HepG2 (cell line): ENCODE results near the gene TTLL13.

ENCODE experiments used
- ATF2 ChIP-seq: sonication (generic); formaldehyde crosslinking; IDR thresholded peaks from 2 replicates; pipeline ENCODE4 v1.4.0; 2020; ENCODE audit warnings: missing genetic modification reagents
- ZNF3 ChIP-seq: IDR thresholded peaks from 2 replicates; pipeline ENCODE4 v1.7.0; 2017; ENCODE audit warnings: inconsistent platforms
- TF ChIP-seq, protein P1 (sequence below): sonication (generic); formaldehyde crosslinking; IDR thresholded peaks from 2 replicates; pipeline ENCODE4 v1.4.0; 2020; ENCODE audit warnings: mild to moderate bottlenecking, missing genetic modification reagents, borderline replicate concordance
- TF ChIP-seq, protein P2 (sequence below): sonication (generic); formaldehyde crosslinking; IDR thresholded peaks from 2 replicates; pipeline ENCODE4 v1.5.1; 2020; ENCODE audit warnings: missing genetic modification reagents, mild to moderate bottlenecking, borderline replicate concordance

DNA sequence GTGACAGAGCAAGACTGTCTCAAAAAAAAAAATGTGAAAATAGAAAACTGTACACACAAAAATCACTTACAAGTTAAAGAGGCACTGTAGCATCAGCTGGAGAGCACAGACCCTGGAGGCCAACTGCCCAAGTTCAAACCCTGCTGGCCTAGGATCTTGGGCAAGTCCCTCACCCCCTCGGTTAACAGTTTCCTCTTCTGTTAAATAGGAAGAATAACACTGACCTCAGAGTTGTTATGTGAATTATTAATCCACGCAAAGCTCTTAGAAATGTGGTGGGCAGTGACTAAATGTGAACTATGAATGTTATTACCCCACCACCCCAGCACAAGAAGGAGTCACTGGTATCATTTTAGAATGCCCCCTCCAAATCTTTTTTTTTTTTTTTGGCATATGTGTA is 26.8 kb upstream of the TTLL13 start:
- TF ChIP-seq, protein P1, sequence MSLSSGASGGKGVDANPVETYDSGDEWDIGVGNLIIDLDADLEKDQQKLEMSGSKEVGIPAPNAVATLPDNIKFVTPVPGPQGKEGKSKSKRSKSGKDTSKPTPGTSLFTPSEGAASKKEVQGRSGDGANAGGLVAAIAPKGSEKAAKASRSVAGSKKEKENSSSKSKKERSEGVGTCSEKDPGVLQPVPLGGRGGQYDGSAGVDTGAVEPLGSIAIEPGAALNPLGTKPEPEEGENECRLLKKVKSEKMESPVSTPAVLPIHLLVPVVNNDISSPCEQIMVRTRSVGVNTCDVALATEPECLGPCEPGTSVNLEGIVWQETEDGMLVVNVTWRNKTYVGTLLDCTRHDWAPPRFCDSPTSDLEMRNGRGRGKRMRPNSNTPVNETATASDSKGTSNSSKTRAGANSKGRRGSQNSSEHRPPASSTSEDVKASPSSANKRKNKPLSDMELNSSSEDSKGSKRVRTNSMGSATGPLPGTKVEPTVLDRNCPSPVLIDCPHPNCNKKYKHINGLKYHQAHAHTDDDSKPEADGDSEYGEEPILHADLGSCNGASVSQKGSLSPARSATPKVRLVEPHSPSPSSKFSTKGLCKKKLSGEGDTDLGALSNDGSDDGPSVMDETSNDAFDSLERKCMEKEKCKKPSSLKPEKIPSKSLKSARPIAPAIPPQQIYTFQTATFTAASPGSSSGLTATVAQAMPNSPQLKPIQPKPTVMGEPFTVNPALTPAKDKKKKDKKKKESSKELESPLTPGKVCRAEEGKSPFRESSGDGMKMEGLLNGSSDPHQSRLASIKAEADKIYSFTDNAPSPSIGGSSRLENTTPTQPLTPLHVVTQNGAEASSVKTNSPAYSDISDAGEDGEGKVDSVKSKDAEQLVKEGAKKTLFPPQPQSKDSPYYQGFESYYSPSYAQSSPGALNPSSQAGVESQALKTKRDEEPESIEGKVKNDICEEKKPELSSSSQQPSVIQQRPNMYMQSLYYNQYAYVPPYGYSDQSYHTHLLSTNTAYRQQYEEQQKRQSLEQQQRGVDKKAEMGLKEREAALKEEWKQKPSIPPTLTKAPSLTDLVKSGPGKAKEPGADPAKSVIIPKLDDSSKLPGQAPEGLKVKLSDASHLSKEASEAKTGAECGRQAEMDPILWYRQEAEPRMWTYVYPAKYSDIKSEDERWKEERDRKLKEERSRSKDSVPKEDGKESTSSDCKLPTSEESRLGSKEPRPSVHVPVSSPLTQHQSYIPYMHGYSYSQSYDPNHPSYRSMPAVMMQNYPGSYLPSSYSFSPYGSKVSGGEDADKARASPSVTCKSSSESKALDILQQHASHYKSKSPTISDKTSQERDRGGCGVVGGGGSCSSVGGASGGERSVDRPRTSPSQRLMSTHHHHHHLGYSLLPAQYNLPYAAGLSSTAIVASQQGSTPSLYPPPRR (CRISPR knock-in tag) = no peak
- TF ChIP-seq ZNF3 (CRISPR knock-in tag) = no peak
- TF ChIP-seq ATF2 (CRISPR knock-in tag) = no peak
- TF ChIP-seq, protein P2, sequence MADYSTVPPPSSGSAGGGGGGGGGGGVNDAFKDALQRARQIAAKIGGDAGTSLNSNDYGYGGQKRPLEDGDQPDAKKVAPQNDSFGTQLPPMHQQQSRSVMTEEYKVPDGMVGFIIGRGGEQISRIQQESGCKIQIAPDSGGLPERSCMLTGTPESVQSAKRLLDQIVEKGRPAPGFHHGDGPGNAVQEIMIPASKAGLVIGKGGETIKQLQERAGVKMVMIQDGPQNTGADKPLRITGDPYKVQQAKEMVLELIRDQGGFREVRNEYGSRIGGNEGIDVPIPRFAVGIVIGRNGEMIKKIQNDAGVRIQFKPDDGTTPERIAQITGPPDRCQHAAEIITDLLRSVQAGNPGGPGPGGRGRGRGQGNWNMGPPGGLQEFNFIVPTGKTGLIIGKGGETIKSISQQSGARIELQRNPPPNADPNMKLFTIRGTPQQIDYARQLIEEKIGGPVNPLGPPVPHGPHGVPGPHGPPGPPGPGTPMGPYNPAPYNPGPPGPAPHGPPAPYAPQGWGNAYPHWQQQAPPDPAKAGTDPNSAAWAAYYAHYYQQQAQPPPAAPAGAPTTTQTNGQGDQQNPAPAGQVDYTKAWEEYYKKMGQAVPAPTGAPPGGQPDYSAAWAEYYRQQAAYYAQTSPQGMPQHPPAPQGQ = no peak
